C4-2B (cell line): ENCODE data around the gene ZNF22.

ENCODE experiments used
- ZFX ChIP-seq: fragments of 450-650 bp; IDR thresholded peaks from 2 replicates; pipeline ENCODE4 v1.6.1; 2017
- TF ChIP-seq, protein P1 (sequence below): fragments of 450-650 bp; conservative IDR thresholded peaks from 2 replicates; pipeline ENCODE4 v1.5.1; 2017; ENCODE audit warnings: mild to moderate bottlenecking

DNA sequence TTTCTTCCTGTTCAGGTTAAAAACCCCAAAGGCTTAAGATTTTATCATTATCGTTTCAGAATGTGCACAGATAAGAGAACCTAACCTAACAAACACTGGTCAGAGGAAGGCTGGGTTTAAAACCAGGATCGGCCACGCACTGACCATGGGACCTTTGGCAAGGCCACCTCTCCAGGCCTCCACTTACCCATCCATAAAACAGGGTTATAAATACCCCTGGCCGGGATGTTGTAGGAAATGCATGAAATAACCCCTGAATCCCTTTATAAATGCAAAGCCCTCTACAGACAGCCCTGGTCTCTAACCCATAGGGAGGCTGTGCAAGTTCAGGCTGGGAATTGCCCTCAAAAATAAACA is 22.5 kb upstream of the ZNF22 start:
- TF ChIP-seq, protein P1, sequence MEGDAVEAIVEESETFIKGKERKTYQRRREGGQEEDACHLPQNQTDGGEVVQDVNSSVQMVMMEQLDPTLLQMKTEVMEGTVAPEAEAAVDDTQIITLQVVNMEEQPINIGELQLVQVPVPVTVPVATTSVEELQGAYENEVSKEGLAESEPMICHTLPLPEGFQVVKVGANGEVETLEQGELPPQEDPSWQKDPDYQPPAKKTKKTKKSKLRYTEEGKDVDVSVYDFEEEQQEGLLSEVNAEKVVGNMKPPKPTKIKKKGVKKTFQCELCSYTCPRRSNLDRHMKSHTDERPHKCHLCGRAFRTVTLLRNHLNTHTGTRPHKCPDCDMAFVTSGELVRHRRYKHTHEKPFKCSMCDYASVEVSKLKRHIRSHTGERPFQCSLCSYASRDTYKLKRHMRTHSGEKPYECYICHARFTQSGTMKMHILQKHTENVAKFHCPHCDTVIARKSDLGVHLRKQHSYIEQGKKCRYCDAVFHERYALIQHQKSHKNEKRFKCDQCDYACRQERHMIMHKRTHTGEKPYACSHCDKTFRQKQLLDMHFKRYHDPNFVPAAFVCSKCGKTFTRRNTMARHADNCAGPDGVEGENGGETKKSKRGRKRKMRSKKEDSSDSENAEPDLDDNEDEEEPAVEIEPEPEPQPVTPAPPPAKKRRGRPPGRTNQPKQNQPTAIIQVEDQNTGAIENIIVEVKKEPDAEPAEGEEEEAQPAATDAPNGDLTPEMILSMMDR = no peak
- TF ChIP-seq ZFX = no peak
